Peyer's patch (tissue), 4 donors: ENCODE measurements around the gene PIAS3. TPM values are rescaled to one million over a fixed set of nuclear protein-coding genes. Genes with fewer than 3 reads are reported as not detected.

ENCODE experiments used
- DNase-seq, 3 donors: peaks; one replicate each; pipeline ENCODE4 v3.0.0-alpha.2; 2017 to 2019
- H3K27ac ChIP-seq, 4 donors: fragments of 200-600 bp; sonication (generic); one replicate each; pipeline ENCODE4 v1.5.1; 2016 to 2019
- H3K27me3 ChIP-seq, 2 donors: fragments of 200-600 bp; sonication (generic); one replicate each; pipeline ENCODE4 v1.5.1; 2019
- H3K36me3 ChIP-seq, 3 donors: fragments of 200-600 bp; sonication (generic); one replicate each; pipeline ENCODE4 v1.5.1; 2016 to 2019
- H3K4me1 ChIP-seq, 4 donors: fragments of 200-600 bp; sonication (generic); one replicate each; pipeline ENCODE4 v1.5.1; 2016 to 2019
- H3K4me3 ChIP-seq, 4 donors: fragments of 200-600 bp; sonication (generic); 1 replicate in 3 of 4; 2 replicates in 1 of 4; pipeline ENCODE4 v1.5.1; 2016 to 2019; ENCODE audit warnings: mild to moderate bottlenecking in 1 of 4
- H3K9me3 ChIP-seq, 4 donors: fragments of 200-600 bp; sonication (generic); one replicate each; pipeline ENCODE4 v1.5.1; 2016 to 2019; ENCODE audit warnings: mild to moderate bottlenecking in 1 of 4
- POLR2A ChIP-seq, 2 donors: fragments of 450-650 bp; IDR thresholded peaks; one replicate each; pipeline ENCODE4 v1.5.1; 2017; ENCODE audit warnings: antibody characterized with exemption in 2 of 2, mild to moderate bottlenecking in 2 of 2, moderate library complexity in 2 of 2
- total RNA-seq, 4 donors: library from RNA; depleted of rRNA; stranded (reverse); fragments of >200 nt; gene quantifications; one replicate each; pipeline ENCODE4 v1.1.0, GENCODE V29; 2016
- TF ChIP-seq, protein P1 (sequence below), 6 experiments: fragments of 450-650 bp in 4 of 6; fragments of 200-600 bp in 2 of 6; sonication (generic) in 1 of 6; IDR thresholded peaks; one replicate each; pipeline ENCODE4 v1.5.1; 2017 to 2019; ENCODE audit warnings: antibody characterized with exemption in 6 of 6, mild to moderate bottlenecking in 3 of 6, moderate library complexity in 1 of 6

PIAS3 gene
- total RNA-seq, 4 donors from 2014 or later, result 8.9 to 35.5 (median 17.2) TPM

- TF ChIP-seq, protein P1, sequence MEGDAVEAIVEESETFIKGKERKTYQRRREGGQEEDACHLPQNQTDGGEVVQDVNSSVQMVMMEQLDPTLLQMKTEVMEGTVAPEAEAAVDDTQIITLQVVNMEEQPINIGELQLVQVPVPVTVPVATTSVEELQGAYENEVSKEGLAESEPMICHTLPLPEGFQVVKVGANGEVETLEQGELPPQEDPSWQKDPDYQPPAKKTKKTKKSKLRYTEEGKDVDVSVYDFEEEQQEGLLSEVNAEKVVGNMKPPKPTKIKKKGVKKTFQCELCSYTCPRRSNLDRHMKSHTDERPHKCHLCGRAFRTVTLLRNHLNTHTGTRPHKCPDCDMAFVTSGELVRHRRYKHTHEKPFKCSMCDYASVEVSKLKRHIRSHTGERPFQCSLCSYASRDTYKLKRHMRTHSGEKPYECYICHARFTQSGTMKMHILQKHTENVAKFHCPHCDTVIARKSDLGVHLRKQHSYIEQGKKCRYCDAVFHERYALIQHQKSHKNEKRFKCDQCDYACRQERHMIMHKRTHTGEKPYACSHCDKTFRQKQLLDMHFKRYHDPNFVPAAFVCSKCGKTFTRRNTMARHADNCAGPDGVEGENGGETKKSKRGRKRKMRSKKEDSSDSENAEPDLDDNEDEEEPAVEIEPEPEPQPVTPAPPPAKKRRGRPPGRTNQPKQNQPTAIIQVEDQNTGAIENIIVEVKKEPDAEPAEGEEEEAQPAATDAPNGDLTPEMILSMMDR (IDR thresholded peaks at IDR 0.05), result no peak
- no peak for TF ChIP-seq POLR2A (IDR thresholded peaks at IDR 0.05)
- Histone ChIP-seq H3K4me1 (peaks cover 0 to 9% (median 3%) of the 10 kb centered on the region in 4 donors), H3K27ac (no peak overlapping the region), H3K36me3 (no peaks in the 10 kb centered on the region), H3K27me3 (no peaks in the 10 kb centered on the region), H3K9me3 (no peaks in the 10 kb centered on the region), H3K4me3 (no peak overlapping the region)
- no peak for DNase-seq
These were observed 15.8 kb upstream of the PIAS3 start for GRCh38 chr1:145874646-145875045.

- peak overlapping the region; percentile 34 to 57 (median 46) for H3K4me3 ChIP-seq
- no peaks in the 10 kb centered on the region for H3K27me3 ChIP-seq
- peak overlapping the region; percentile 59 to 85 (median 66) for H3K27ac ChIP-seq
- no peaks in the 10 kb centered on the region for H3K9me3 ChIP-seq
- H3K36me3 ChIP-seq, result no peaks in the 10 kb centered on the region
- peaks cover 0 to 9% (median 3%) of the 10 kb centered on the region in 4 donors for H3K4me1 ChIP-seq
- TF ChIP-seq, protein P1 (IDR thresholded peaks at IDR 0.05), result no peak
- TF ChIP-seq POLR2A (IDR thresholded peaks at IDR 0.05), result no peak
- DNase-seq, result peak in 2 of 3 donors; percentile 45 to 64
These were observed 13.4 kb upstream of the PIAS3 start for GRCh38 chr1:145871994-145872924.

- DNase-seq, result no peak
- Histone ChIP-seq H3K9me3 (no peaks in the 10 kb centered on the region), H3K36me3 (no peaks in the 10 kb centered on the region), H3K27ac (no peak overlapping the region), H3K27me3 (no peaks in the 10 kb centered on the region), H3K4me1 (peaks cover 0 to 9% (median 3%) of the 10 kb centered on the region in 4 donors), H3K4me3 (no peak overlapping the region)
- TF ChIP-seq POLR2A (IDR thresholded peaks at IDR 0.05), result no peak
These were observed 9.4 kb upstream of the PIAS3 start for GRCh38 chr1:145868232-145868631.

DNA sequence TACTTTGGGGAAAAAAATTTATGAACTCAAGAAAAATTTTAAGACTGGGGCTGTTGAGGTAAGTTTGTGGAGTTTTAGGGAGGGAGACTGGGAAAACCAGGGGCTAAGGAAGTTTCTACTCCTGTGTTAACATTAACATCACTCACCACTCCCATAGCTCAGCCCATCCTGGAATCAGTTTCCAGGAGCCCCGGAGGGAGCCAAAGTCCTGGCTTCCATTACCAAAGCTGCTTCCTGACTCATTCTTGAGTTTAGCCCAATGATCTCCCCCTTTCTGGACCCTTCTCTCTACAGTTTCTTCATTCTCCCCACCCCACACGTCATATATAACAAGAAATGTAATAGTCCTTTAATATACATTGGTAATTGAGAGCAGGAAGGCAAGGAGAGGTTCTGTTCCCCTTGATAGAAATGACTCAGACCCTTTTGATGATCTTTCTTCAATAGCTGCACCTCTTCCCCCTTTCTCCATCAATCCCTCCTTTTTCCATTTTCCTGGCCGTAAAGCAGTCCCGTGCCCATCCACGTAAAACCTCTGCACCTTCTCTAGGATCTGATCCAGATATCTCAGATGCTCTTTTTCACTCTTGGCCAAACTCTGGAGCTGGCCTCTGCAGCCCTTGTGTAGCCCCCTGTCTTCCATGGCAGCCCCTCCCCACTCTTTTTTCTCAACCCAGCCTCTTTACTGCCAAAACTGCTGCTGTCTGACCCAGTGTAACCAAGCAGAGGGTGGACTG lies 4.6 kb upstream of the PIAS3 start:
- no peaks in the 10 kb centered on the region for H3K36me3 ChIP-seq
- no peaks in the 10 kb centered on the region for H3K9me3 ChIP-seq
- no peak for DNase-seq
- H3K27ac ChIP-seq, result no peak overlapping the region
- H3K4me3 ChIP-seq, result no peak overlapping the region
- H3K27me3 ChIP-seq, result no peaks in the 10 kb centered on the region
- TF ChIP-seq, protein P1 (IDR thresholded peaks at IDR 0.05), result no peak
- TF ChIP-seq POLR2A (IDR thresholded peaks at IDR 0.05), result no peak
- H3K4me1 ChIP-seq, result peaks cover 0 to 4% (median 1%) of the 10 kb centered on the region in 4 donors

- Histone ChIP-seq H3K4me3 (peak overlapping the region; percentile 81 to 91 (median 87)), H3K27me3 (no peaks in the 10 kb centered on the region), H3K36me3 (peaks cover 0 to 22% (median 0%) of the 10 kb centered on the region in 3 donors), H3K27ac (peak overlapping the region; percentile 86 to 95 (median 89)), H3K9me3 (no peaks in the 10 kb centered on the region), H3K4me1 (peaks cover 0 to 15% (median 3%) of the 10 kb centered on the region in 4 donors)
- TF ChIP-seq, protein P1 (IDR thresholded peaks at IDR 0.05), result peak in 2 of 6 experiments; percentile 9 to 11
- TF ChIP-seq POLR2A (IDR thresholded peaks at IDR 0.05), result peak; percentile 34 to 51
- peak; percentile 89 to 94 (median 89) for DNase-seq
These were observed 676 bp upstream of the PIAS3 start for GRCh38 chr1:145859491-145860023.
